MM.1S (cell line): ENCODE results near the gene CMTM8.

Experiments used
- EZH2 ChIP-seq: fragments of 300-600 bp; sonication (generic); optimal IDR thresholded peaks from 2 replicates; pipeline ENCODE3; 2017; ENCODE audit warnings: low read depth, mild to moderate bottlenecking, antibody characterized with exemption, low read length, mixed read lengths
- EZH2phosphoT487 ChIP-seq: fragments of 300-600 bp; sonication (generic); IDR thresholded peaks from 2 replicates; pipeline ENCODE4 v1.6.1; 2018; ENCODE audit warnings: antibody characterized with exemption, low read length
- TF ChIP-seq, protein P1 (sequence below): fragments of 300-600 bp; sonication (generic); IDR thresholded peaks from 2 replicates; pipeline ENCODE4 v1.5.1; 2016; ENCODE audit warnings: antibody characterized with exemption, low read length, mixed read lengths

DNA sequence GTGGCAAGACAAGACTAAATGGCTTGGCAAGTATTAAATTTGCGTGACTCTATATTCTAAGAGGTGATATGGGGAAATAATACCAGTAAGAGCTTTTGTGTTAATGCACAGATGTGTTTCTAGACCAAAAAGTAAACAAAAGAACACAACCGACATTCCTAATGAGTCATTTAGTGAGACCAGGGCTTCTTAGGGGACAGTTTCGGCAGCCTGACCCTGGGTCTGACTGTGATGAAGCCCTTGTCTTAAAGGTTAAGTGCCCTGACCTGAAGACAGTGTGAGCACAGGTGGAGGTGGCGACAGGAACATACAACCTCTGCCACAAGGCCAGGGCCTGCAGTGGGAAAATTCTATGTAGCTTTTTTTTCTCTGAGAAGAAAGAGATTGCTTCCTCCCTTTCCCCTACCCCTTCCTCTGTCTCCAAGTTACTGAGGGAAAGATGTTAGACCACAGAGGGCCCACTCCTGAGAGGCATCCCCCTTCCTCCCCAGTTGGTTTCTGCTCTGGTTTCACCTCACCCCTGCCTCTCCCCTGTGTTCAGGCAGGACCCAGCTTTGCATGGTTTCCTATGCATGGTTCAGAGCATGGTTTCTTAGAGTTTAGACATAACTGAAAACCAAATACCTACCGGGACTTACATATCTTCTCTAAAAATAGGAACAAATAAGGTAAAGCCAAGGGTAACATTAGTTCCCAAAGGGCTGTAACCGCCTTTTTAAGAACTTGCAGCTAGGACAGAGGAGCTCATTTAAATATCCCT is 128.3 kb downstream of the CMTM8 start:
- TF ChIP-seq, protein P1, sequence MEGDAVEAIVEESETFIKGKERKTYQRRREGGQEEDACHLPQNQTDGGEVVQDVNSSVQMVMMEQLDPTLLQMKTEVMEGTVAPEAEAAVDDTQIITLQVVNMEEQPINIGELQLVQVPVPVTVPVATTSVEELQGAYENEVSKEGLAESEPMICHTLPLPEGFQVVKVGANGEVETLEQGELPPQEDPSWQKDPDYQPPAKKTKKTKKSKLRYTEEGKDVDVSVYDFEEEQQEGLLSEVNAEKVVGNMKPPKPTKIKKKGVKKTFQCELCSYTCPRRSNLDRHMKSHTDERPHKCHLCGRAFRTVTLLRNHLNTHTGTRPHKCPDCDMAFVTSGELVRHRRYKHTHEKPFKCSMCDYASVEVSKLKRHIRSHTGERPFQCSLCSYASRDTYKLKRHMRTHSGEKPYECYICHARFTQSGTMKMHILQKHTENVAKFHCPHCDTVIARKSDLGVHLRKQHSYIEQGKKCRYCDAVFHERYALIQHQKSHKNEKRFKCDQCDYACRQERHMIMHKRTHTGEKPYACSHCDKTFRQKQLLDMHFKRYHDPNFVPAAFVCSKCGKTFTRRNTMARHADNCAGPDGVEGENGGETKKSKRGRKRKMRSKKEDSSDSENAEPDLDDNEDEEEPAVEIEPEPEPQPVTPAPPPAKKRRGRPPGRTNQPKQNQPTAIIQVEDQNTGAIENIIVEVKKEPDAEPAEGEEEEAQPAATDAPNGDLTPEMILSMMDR = no peak
- TF ChIP-seq EZH2phosphoT487 = no peak
- no peak for TF ChIP-seq EZH2
